ENCODE data around the gene UBE3B. TPM values are rescaled to one million over a fixed set of nuclear protein-coding genes. Genes with fewer than 3 reads are reported as not detected.
"Not testable (repeated sequence)": the region's sequence is repeated elsewhere in the genome, so short reads cannot be mapped to it uniquely, and the experiment has no call there.

The UBE3B gene
- total RNA-seq, 1 donor from 2014 or later, result 34.4 TPM

DNA sequence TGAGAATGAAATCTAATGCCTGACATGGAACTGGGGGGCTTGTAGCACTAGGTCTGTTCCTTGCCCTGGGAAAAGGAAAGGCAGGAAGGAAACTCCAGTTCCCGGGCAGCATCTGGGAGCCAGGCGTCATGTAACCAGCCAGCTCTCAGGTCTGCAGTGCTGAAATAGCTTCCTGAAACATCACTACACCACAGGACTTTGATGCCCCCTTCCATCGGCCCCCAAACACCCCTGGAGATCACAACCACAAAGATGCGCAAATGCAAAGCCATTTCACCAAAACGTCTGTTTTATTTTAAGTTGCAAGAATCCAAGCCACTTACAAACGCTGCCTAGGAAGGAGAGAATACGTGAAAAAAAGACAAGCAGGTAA lies 41.3 kb upstream of the UBE3B start:
- TF ChIP-seq, protein P1, sequence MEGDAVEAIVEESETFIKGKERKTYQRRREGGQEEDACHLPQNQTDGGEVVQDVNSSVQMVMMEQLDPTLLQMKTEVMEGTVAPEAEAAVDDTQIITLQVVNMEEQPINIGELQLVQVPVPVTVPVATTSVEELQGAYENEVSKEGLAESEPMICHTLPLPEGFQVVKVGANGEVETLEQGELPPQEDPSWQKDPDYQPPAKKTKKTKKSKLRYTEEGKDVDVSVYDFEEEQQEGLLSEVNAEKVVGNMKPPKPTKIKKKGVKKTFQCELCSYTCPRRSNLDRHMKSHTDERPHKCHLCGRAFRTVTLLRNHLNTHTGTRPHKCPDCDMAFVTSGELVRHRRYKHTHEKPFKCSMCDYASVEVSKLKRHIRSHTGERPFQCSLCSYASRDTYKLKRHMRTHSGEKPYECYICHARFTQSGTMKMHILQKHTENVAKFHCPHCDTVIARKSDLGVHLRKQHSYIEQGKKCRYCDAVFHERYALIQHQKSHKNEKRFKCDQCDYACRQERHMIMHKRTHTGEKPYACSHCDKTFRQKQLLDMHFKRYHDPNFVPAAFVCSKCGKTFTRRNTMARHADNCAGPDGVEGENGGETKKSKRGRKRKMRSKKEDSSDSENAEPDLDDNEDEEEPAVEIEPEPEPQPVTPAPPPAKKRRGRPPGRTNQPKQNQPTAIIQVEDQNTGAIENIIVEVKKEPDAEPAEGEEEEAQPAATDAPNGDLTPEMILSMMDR (IDR thresholded peaks at IDR 0.05; ENCODE audit: insufficient read depth, low read depth, low read length), result no peak
- no peak for TF ChIP-seq EZH2 (IDR thresholded peaks at IDR 0.05; ENCODE audit: insufficient read depth, low read length)
- Histone ChIP-seq H3K4me2 (ENCODE audit: low read length) (no peak overlapping the region), H3K4me3 (ENCODE audit: insufficient read depth, low read depth, low read length) (no peak overlapping the region), H3K27ac (ENCODE audit: low read depth, low read length) (no peak overlapping the region), H3K4me1 (ENCODE audit: insufficient read depth, low read length) (no peaks in the 10 kb centered on the region), H2AFZ (ENCODE audit: low read depth, low read length) (no peak overlapping the region), H3K27me3 (ENCODE audit: insufficient read depth, low read length) (no peaks in the 10 kb centered on the region), H3K9me3 (ENCODE audit: insufficient read depth, low read depth, low read length) (no peaks in the 10 kb centered on the region), H4K20me1 (ENCODE audit: insufficient read depth, low read length) (no peaks in the 10 kb centered on the region), H3K9ac (ENCODE audit: low read length) (no peak overlapping the region), H3K79me2 (ENCODE audit: insufficient read depth, low read length) (no peaks in the 10 kb centered on the region), H3K36me3 (ENCODE audit: insufficient read depth, low read length) (no peaks in the 10 kb centered on the region)
- Mint-ChIP-seq H3K4me3 (ENCODE audit: unreplicated experiment) (no peak overlapping the region), H3K4me1 (ENCODE audit: low read depth, unreplicated experiment) (no peaks in the 10 kb centered on the region), H3K36me3 (ENCODE audit: low read depth, unreplicated experiment) (peaks cover 8% of the 10 kb centered on the region), H3K9me3 (ENCODE audit: unreplicated experiment) (peaks cover 2% of the 10 kb centered on the region), H3K27me3 (ENCODE audit: low read depth, unreplicated experiment) (no peaks in the 10 kb centered on the region), H3K27ac (ENCODE audit: unreplicated experiment) (no peak overlapping the region)
- DNase-seq (ENCODE audit: low read depth) (no peak), FAIRE-seq (no peak)

DNA sequence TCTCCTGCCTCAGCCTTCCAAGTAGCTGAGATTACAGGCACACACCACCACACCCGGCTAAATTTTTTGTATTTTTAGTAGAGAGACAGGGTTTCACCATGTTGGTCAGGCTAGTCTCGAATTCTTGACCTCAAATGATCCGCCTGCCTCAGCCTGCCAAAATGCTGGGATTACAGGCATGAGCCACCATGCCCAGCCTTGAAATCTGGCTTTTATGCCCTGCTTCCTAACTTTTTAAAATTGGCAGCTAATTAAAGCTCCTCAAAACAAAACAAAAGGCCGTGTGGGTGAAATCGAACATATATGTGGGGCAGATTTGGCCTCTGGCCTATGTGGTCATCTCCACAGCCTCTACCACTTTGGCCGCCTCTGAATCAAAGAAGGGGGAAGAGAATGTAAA lies 38.3 kb upstream of the UBE3B start:
- Histone ChIP-seq H3K9ac (ENCODE audit: low read length) (no peak overlapping the region), H3K27ac (ENCODE audit: low read depth, low read length) (no peak overlapping the region), H2AFZ (ENCODE audit: low read depth, low read length) (no peak overlapping the region), H3K9me3 (ENCODE audit: insufficient read depth, low read depth, low read length) (no peaks in the 10 kb centered on the region), H4K20me1 (ENCODE audit: insufficient read depth, low read length) (no peaks in the 10 kb centered on the region), H3K4me2 (ENCODE audit: low read length) (no peak overlapping the region), H3K36me3 (ENCODE audit: insufficient read depth, low read length) (no peaks in the 10 kb centered on the region), H3K4me3 (ENCODE audit: insufficient read depth, low read depth, low read length) (no peak overlapping the region), H3K4me1 (ENCODE audit: insufficient read depth, low read length) (no peaks in the 10 kb centered on the region), H3K79me2 (ENCODE audit: insufficient read depth, low read length) (no peaks in the 10 kb centered on the region), H3K27me3 (ENCODE audit: insufficient read depth, low read length) (no peaks in the 10 kb centered on the region)
- Mint-ChIP-seq H3K36me3 (ENCODE audit: low read depth, unreplicated experiment) (peaks cover 13% of the 10 kb centered on the region), H3K27ac (ENCODE audit: unreplicated experiment) (no peak overlapping the region), H3K9me3 (ENCODE audit: unreplicated experiment) (no peaks in the 10 kb centered on the region), H3K4me3 (ENCODE audit: unreplicated experiment) (no peak overlapping the region), H3K27me3 (ENCODE audit: low read depth, unreplicated experiment) (no peaks in the 10 kb centered on the region), H3K4me1 (ENCODE audit: low read depth, unreplicated experiment) (peaks cover 3% of the 10 kb centered on the region)
- DNase-seq (ENCODE audit: low read depth), result no peak
- FAIRE-seq, result no peak
- TF ChIP-seq EZH2 (IDR thresholded peaks at IDR 0.05; ENCODE audit: insufficient read depth, low read length), result no peak
- TF ChIP-seq, protein P1 (IDR thresholded peaks at IDR 0.05; ENCODE audit: insufficient read depth, low read depth, low read length), result no peak

DNA sequence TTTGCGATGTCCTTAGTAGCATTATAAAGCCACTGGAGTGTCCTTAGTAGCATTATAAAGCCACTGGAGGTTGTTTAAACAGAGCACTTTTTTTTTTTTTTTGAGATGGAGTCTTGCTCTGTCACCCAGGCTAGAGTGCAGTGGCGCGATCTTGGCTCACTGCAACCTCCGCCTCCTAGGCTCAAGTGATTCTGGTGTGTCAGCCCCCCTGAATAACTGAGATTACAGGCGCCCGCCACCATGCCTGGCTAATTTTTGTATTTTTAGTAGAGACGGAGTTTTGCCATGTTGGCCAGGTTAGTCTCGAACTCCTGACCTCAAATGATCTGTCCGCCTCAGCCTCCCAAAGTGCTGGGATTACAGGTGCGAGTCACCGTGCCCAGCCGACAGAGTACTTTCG lies 37.5 kb upstream of the UBE3B start:
- not testable (repeated sequence) for H3K4me1 ChIP-seq (ENCODE audit: insufficient read depth, low read length); H3K27ac ChIP-seq (ENCODE audit: low read depth, low read length); H3K27me3 Mint-ChIP-seq (ENCODE audit: low read depth, unreplicated experiment); H3K27ac Mint-ChIP-seq (ENCODE audit: unreplicated experiment); H3K9ac ChIP-seq (ENCODE audit: low read length); H2AFZ ChIP-seq (ENCODE audit: low read depth, low read length); DNase-seq (ENCODE audit: low read depth); H3K4me3 ChIP-seq (ENCODE audit: insufficient read depth, low read depth, low read length); H3K4me3 Mint-ChIP-seq (ENCODE audit: unreplicated experiment); H3K4me1 Mint-ChIP-seq (ENCODE audit: low read depth, unreplicated experiment); H3K36me3 ChIP-seq (ENCODE audit: insufficient read depth, low read length); H3K4me2 ChIP-seq (ENCODE audit: low read length); H3K9me3 Mint-ChIP-seq (ENCODE audit: unreplicated experiment); H3K9me3 ChIP-seq (ENCODE audit: insufficient read depth, low read depth, low read length); H3K27me3 ChIP-seq (ENCODE audit: insufficient read depth, low read length); FAIRE-seq; H4K20me1 ChIP-seq (ENCODE audit: insufficient read depth, low read length); H3K79me2 ChIP-seq (ENCODE audit: insufficient read depth, low read length)
- H3K36me3 Mint-ChIP-seq (ENCODE audit: low read depth, unreplicated experiment), result peaks cover 17% of the 10 kb centered on the region
